GM19099 (cell line): ENCODE data around the gene GINS2.

ENCODE experiments used
- POLR2A ChIP-seq: IDR thresholded peaks from 3 replicates; pipeline ENCODE4 v1.6.1; 2011; ENCODE audit warnings: low read depth; ENCODE audit not compliant: insufficient read length; ENCODE audit errors: extremely low read depth

The GINS2 gene

GRCh38 chr16:85706449-85707034 lies 17.8 kb upstream of the GINS2 start:
- no peak for TF ChIP-seq POLR2A

GRCh38 chr16:85704900-85705846 lies 16.4 kb upstream of the GINS2 start:
- no peak for TF ChIP-seq POLR2A

- no peak for TF ChIP-seq POLR2A
Measured at GRCh38 chr16:85704011-85704410, 15.3 kb upstream of the GINS2 start.

GRCh38 chr16:85699628-85700027 lies 10.9 kb upstream of the GINS2 start:
- no peak for TF ChIP-seq POLR2A

GRCh38 chr16:85698935-85699558 lies 10.3 kb upstream of the GINS2 start:
- TF ChIP-seq POLR2A, result no peak

GRCh38 chr16:85698459-85698891 lies 9.7 kb upstream of the GINS2 start:
- no peak for TF ChIP-seq POLR2A

- no peak for TF ChIP-seq POLR2A
Measured at GRCh38 chr16:85697431-85697830, 8.7 kb upstream of the GINS2 start.

- no peak for TF ChIP-seq POLR2A
Measured at GRCh38 chr16:85696781-85697180, 8.0 kb upstream of the GINS2 start.

GRCh38 chr16:85695196-85696128 lies 6.7 kb upstream of the GINS2 start:
- TF ChIP-seq POLR2A, result no peak

- TF ChIP-seq POLR2A, result no peak
Measured at GRCh38 chr16:85690469-85691064, 1.8 kb upstream of the GINS2 start.

- TF ChIP-seq POLR2A, result no peak
Measured at GRCh38 chr16:85689950-85690320, 1.2 kb upstream of the GINS2 start.

- no peak for TF ChIP-seq POLR2A
Measured at GRCh38 chr16:85689285-85689949, 663 bp upstream of the GINS2 start.

GRCh38 chr16:85687651-85688471 lies 893 bp downstream of the GINS2 start:
- TF ChIP-seq POLR2A, result no peak
